MM.1S (cell line): ENCODE data around the gene DOCK4.

Experiments
- EZH2 ChIP-seq: fragments of 300-600 bp; sonication (generic); optimal IDR thresholded peaks from 2 replicates; pipeline ENCODE3; 2017; ENCODE audit warnings: low read depth, mild to moderate bottlenecking, antibody characterized with exemption, low read length, mixed read lengths
- EZH2phosphoT487 ChIP-seq: fragments of 300-600 bp; sonication (generic); IDR thresholded peaks from 2 replicates; pipeline ENCODE4 v1.6.1; 2018; ENCODE audit warnings: antibody characterized with exemption, low read length
- TF ChIP-seq, protein P1 (sequence below): fragments of 300-600 bp; sonication (generic); IDR thresholded peaks from 2 replicates; pipeline ENCODE4 v1.5.1; 2016; ENCODE audit warnings: antibody characterized with exemption, low read length, mixed read lengths

DNA sequence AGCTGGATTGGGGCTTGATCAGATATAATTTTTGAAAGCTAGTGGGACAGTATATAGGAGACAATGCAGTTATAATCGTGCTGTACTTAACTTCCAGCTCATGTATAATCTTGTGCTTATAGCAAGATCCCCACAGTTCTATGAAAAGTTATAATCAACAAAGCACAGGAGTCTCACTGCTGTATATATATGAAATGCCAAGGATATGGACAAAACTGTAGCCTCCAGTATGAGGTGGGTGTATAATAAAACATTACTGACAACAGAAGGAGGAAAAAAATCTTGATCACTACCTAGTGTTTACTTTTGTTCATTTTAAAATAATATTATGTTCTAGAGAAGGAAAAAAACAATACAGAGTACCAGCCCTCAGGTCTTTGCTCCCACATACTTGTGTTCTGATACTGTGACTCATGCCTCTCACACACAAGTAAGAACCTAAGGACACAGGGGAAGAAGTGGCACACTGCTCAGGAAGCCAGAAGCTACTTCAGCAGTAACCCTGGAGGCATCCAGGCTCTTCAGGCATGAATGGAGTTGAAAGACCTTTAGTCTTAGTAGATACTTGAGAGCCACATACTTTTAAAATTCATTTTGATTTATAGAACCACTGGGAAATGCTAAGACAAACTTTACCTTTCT, 378.2 kb downstream of the DOCK4 start:
- TF ChIP-seq, protein P1, sequence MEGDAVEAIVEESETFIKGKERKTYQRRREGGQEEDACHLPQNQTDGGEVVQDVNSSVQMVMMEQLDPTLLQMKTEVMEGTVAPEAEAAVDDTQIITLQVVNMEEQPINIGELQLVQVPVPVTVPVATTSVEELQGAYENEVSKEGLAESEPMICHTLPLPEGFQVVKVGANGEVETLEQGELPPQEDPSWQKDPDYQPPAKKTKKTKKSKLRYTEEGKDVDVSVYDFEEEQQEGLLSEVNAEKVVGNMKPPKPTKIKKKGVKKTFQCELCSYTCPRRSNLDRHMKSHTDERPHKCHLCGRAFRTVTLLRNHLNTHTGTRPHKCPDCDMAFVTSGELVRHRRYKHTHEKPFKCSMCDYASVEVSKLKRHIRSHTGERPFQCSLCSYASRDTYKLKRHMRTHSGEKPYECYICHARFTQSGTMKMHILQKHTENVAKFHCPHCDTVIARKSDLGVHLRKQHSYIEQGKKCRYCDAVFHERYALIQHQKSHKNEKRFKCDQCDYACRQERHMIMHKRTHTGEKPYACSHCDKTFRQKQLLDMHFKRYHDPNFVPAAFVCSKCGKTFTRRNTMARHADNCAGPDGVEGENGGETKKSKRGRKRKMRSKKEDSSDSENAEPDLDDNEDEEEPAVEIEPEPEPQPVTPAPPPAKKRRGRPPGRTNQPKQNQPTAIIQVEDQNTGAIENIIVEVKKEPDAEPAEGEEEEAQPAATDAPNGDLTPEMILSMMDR: no peak
- no peak for TF ChIP-seq EZH2phosphoT487
- TF ChIP-seq EZH2: no peak
